ENCODE data around the gene VAV2. TPM values are rescaled to one million over a fixed set of nuclear protein-coding genes. Genes with fewer than 3 reads are reported as not detected.

The VAV2 gene
- total and polyA plus RNA-seq, 2 experiments from 2014 or later = 10.8 to 15.3 TPM

DNA sequence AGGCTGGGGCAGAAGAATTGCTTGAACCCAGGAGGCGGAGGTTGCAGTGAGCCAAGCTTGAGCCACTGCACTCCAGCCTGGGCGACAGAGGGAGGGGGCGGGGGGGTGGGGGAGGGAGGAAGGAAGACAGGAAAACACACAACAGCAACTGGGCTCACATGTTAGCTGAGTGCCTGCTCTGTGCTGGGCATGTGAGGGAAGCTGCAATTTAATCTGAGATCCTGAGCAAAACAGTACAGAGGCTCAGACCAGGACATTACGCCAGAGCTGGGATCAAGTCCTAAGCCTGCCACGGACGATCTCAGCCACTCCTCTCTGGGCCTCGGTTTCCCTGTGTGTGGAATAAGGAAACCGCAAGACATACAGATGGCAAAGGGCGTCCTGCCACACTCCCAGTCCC lies 119.1 kb downstream of the VAV2 start:
- TF ChIP-seq CTCF (IDR thresholded peaks at IDR 0.05; ENCODE audit: low read depth, low read length) = no peak
- Histone ChIP-seq H3K36me3 (no peaks in the 10 kb centered on the region), H3K4me1 (ENCODE audit: low read depth) (peaks cover 7% of the 10 kb centered on the region), H3K4me3 (no peak overlapping the region), H3K27me3 (no peaks in the 10 kb centered on the region), H3K9me3 (ENCODE audit: low read depth) (no peaks in the 10 kb centered on the region), H3K27ac (no peak overlapping the region)
- DNase-seq (ENCODE audit: low read depth in 1 of 2, low spot score in 1 of 2) = no peak

GRCh38 chr9:133870598-133871595 lies 121.2 kb downstream of the VAV2 start:
- DNase-seq (ENCODE audit: low read depth in 1 of 2, low spot score in 1 of 2) = no peak
- TF ChIP-seq CTCF (IDR thresholded peaks at IDR 0.05; ENCODE audit: low read depth, low read length) = no peak
- H3K4me3 ChIP-seq = no peak overlapping the region
- no peaks in the 10 kb centered on the region for H3K9me3 ChIP-seq (ENCODE audit: low read depth)
- H3K36me3 ChIP-seq = no peaks in the 10 kb centered on the region
- H3K27ac ChIP-seq = no peak overlapping the region
- H3K27me3 ChIP-seq = no peaks in the 10 kb centered on the region
- H3K4me1 ChIP-seq (ENCODE audit: low read depth) = peaks cover 7% of the 10 kb centered on the region

GRCh38 chr9:133869674-133870405 lies 122.3 kb downstream of the VAV2 start:
- Histone ChIP-seq H3K27ac (no peak overlapping the region), H3K9me3 (ENCODE audit: low read depth) (no peaks in the 10 kb centered on the region), H3K27me3 (no peaks in the 10 kb centered on the region), H3K4me3 (no peak overlapping the region), H3K4me1 (ENCODE audit: low read depth) (peaks cover 7% of the 10 kb centered on the region), H3K36me3 (no peaks in the 10 kb centered on the region)
- DNase-seq (ENCODE audit: low read depth in 1 of 2, low spot score in 1 of 2) = peak; percentile 25 to 63
- TF ChIP-seq CTCF (IDR thresholded peaks at IDR 0.05; ENCODE audit: low read depth, low read length) = peak; percentile 34

DNA sequence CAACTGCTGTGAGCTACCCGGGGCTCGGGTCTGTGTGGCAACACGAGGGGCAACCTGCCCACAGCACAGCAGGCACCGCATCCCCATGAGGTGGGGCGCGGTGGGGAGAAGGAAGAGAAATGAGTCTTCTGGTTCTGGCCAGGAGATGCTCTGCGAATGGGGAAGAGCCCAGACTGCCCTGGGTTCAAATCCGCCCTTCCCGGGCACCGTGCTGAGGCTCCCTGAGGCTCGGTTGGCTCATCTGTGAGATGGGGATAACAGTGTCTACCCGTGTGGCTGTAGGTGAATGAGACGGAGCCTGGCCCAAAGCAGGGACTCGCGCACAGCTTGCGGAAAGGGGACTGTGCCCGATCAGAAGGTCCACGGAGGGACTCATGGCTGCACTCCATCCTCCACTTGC lies 123.9 kb downstream of the VAV2 start:
- no peak overlapping the region for H3K27ac ChIP-seq
- no peaks in the 10 kb centered on the region for H3K27me3 ChIP-seq
- DNase-seq (ENCODE audit: low read depth in 1 of 2, low spot score in 1 of 2) = no peak
- no peaks in the 10 kb centered on the region for H3K36me3 ChIP-seq
- H3K9me3 ChIP-seq (ENCODE audit: low read depth) = no peaks in the 10 kb centered on the region
- TF ChIP-seq CTCF (IDR thresholded peaks at IDR 0.05; ENCODE audit: low read depth, low read length) = no peak
- no peak overlapping the region for H3K4me3 ChIP-seq
- H3K4me1 ChIP-seq (ENCODE audit: low read depth) = peaks cover 7% of the 10 kb centered on the region

DNA sequence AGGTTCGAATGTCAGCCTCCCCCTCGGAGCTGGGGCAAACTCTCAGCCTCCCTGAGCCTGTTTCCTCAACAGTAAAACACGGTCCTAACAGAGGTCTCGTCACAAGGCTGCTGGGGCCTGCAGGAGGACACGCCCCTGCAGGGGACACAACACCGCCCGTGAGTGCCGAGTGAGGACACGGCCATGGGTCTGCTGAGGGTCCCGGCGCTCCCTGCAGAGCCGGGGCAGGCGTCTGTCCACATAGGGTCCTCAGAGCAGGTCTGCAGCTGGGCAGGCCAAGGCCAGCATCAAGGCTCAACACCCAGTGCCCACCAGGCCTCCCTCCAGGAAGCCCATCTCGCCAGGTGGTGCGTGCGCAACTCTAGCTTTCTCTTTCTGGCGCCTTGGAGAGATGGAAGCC lies 125.2 kb downstream of the VAV2 start:
- H3K4me1 ChIP-seq (ENCODE audit: low read depth) = peaks cover 7% of the 10 kb centered on the region

More for the DNA sequence above, 125.2 kb downstream of the VAV2 start:
- no peak for TF ChIP-seq CTCF (IDR thresholded peaks at IDR 0.05; ENCODE audit: low read depth, low read length)
- H3K9me3 ChIP-seq (ENCODE audit: low read depth) = no peaks in the 10 kb centered on the region
- H3K27me3 ChIP-seq = no peaks in the 10 kb centered on the region
- no peaks in the 10 kb centered on the region for H3K36me3 ChIP-seq
- no peak for DNase-seq (ENCODE audit: low read depth in 1 of 2, low spot score in 1 of 2)
- no peak overlapping the region for H3K4me3 ChIP-seq
- H3K27ac ChIP-seq = no peak overlapping the region

All from cardiac muscle cell (in vitro differentiated cells and primary cell).